Caco-2 (cell line): Measurements from ENCODE around the gene CCR9. TPM values are rescaled to one million over a fixed set of nuclear protein-coding genes. Genes with fewer than 3 reads are reported as not detected.
"Not testable (repeated sequence)": the region's sequence is repeated elsewhere in the genome, so short reads cannot be mapped to it uniquely, and the experiment has no call there.

Experiments
- BruUV-seq: library from RNA; stranded (reverse); fragments of 400-500 nt; replicated peaks from 2 replicates; lab custom pipeline; 2021; lab: Mats Ljungman, UMichigan
- CTCF ChIA-PET: fragments of 300-600 bp; sonication (Branson Sonifier 250); formaldehyde crosslinking; loops from one replicate; lab custom pipeline; 2022; ENCODE audit warnings: antibody characterized with exemption; lab: Charles Lee
- POLR2A ChIA-PET: fragments of 300-600 bp; sonication (Branson Sonifier 250); formaldehyde crosslinking; loops from one replicate; lab custom pipeline; 2022; ENCODE audit warnings: antibody characterized with exemption; lab: Charles Lee
- DNase-seq, 2 experiments: peaks; one replicate each; pipeline versions ENCODE4 v3.0.0 to v3.0.0-alpha.2; 2020 to 2022
- H3K27me3 ChIP-seq: replicated peaks from 2 replicates; pipeline ENCODE4 v1.6.0; 2011; ENCODE audit warnings: low read length; ENCODE audit not compliant: control insufficient read depth, insufficient read depth
- H3K36me3 ChIP-seq: 2 replicates; pipeline ENCODE4 v1.5.1; 2011; ENCODE audit warnings: low read length; ENCODE audit not compliant: control insufficient read depth, insufficient read depth
- H3K4me1 ChIP-seq: fragments of 250-450 bp; sonication (Bioruptor Pico); 2 replicates; pipeline ENCODE4 v1.5.1; 2020; ENCODE audit warnings: mild to moderate bottlenecking
- H3K4me3 ChIP-seq: 2 replicates; pipeline ENCODE4 v1.5.1; 2011; ENCODE audit warnings: low read depth, mild to moderate bottlenecking, control low read depth, low read length
- H3K9me3 ChIP-seq: fragments of 250-450 bp; sonication (Bioruptor Pico); 2 replicates; pipeline ENCODE4 v1.5.1; 2020; ENCODE audit warnings: mild to moderate bottlenecking, moderate library complexity
- H3K27ac Mint-ChIP-seq: one replicate; pipeline ENCODE4 v1.8.0; 2022; ENCODE audit warnings: mixed read lengths; ENCODE audit not compliant: unreplicated experiment
- H3K27me3 Mint-ChIP-seq: one replicate; pipeline ENCODE4 v1.8.0; 2022; ENCODE audit warnings: mixed read lengths; ENCODE audit not compliant: insufficient read depth, unreplicated experiment
- H3K36me3 Mint-ChIP-seq: one replicate; pipeline ENCODE4 v1.8.0; 2022; ENCODE audit warnings: mild to moderate bottlenecking, mixed read lengths; ENCODE audit not compliant: insufficient read depth, unreplicated experiment
- H3K4me1 Mint-ChIP-seq: one replicate; pipeline ENCODE4 v1.8.0; 2022; ENCODE audit warnings: low read depth, mixed read lengths; ENCODE audit not compliant: unreplicated experiment
- H3K4me3 Mint-ChIP-seq: one replicate; pipeline ENCODE4 v1.8.0; 2022; ENCODE audit warnings: mild to moderate bottlenecking, moderate library complexity, mixed read lengths; ENCODE audit not compliant: unreplicated experiment
- H3K9me3 Mint-ChIP-seq: one replicate; pipeline ENCODE4 v1.8.0; 2022; ENCODE audit warnings: mixed read lengths; ENCODE audit not compliant: unreplicated experiment
- CTCF ChIP-seq, 2 experiments: fragments of 200-600 bp in 1 of 2; IDR thresholded peaks; 1 replicate in 1 of 2; 2 replicates in 1 of 2; pipeline versions ENCODE4 v1.5.1 to v1.8.0; 2011 to 2022; ENCODE audit warnings: antibody characterized with exemption in 1 of 2, control low read depth in 1 of 2, inconsistent platforms in 1 of 2, low read depth in 1 of 2, low read length in 1 of 2, mild to moderate bottlenecking in 1 of 2, moderate library complexity in 1 of 2; ENCODE audit not compliant: insufficient read depth in 1 of 2, severe bottlenecking in 1 of 2, unreplicated experiment in 1 of 2
- intact Hi-C: fragments of 100-400 bp; cut with micrococcal nuclease; formaldehyde crosslinking; loops from one replicate; pipeline ENCODE4 v1.10.0; 2022; ENCODE audit not compliant: unreplicated experiment
- total RNA-seq: library from RNA; stranded (reverse); gene quantifications from 2 replicates; pipeline ENCODE4 v1.2.3, GENCODE V29; 2022

The CCR9 gene
- total RNA-seq, 1 experiment from 2014 or later, result not detected

GRCh38 chr3:45848392-45848791 lies 38.0 kb upstream of the CCR9 start:
- no peak overlapping the region for H3K4me3 Mint-ChIP-seq
- no peaks in the 10 kb centered on the region for H3K9me3 Mint-ChIP-seq
- H3K4me1 Mint-ChIP-seq, result no peaks in the 10 kb centered on the region
- no peak overlapping the region for H3K4me3 ChIP-seq
- DNase-seq, result no peak
- no peaks in the 10 kb centered on the region for H3K36me3 ChIP-seq
- no peaks in the 10 kb centered on the region for H3K4me1 ChIP-seq
- intact Hi-C loops, result no loop called here
- H3K27ac Mint-ChIP-seq, result no peak overlapping the region
- TF ChIP-seq CTCF (IDR thresholded peaks at IDR 0.05; ENCODE audit: insufficient read depth in 1 of 2, low read depth in 1 of 2, low read length in 1 of 2, severe bottlenecking in 1 of 2, unreplicated experiment in 1 of 2), result no peak
- no peaks in the 10 kb centered on the region for H3K36me3 Mint-ChIP-seq
- CTCF ChIA-PET, result no interaction called here
- no TSS peak for BruUV-seq
- POLR2A ChIA-PET, result no interaction called here
- H3K9me3 ChIP-seq, result no peaks in the 10 kb centered on the region
- no peaks in the 10 kb centered on the region for H3K27me3 ChIP-seq
- peaks cover 33% of the 10 kb centered on the region for H3K27me3 Mint-ChIP-seq

- Histone ChIP-seq H3K27me3 (no peaks in the 10 kb centered on the region), H3K36me3 (no peaks in the 10 kb centered on the region), H3K9me3 (0 out of 2 replicates have a peak, but pooled peaks cover 3% of the 10 kb centered on the region), H3K4me3 (no peak overlapping the region), H3K4me1 (no peaks in the 10 kb centered on the region)
- BruUV-seq, result no TSS peak
- peaks cover 17% of the 10 kb centered on the region for H3K9me3 Mint-ChIP-seq
- TF ChIP-seq CTCF (IDR thresholded peaks at IDR 0.05; ENCODE audit: insufficient read depth in 1 of 2, low read depth in 1 of 2, low read length in 1 of 2, severe bottlenecking in 1 of 2, unreplicated experiment in 1 of 2), result no peak
- POLR2A ChIA-PET, result no interaction called here
- peaks cover 18% of the 10 kb centered on the region for H3K27me3 Mint-ChIP-seq
- H3K27ac Mint-ChIP-seq, result no peak overlapping the region
- no peak for DNase-seq
- H3K4me1 Mint-ChIP-seq, result no peaks in the 10 kb centered on the region
- intact Hi-C loops, result no loop called here
- CTCF ChIA-PET, result no interaction called here
- H3K4me3 Mint-ChIP-seq, result no peak overlapping the region
- no peaks in the 10 kb centered on the region for H3K36me3 Mint-ChIP-seq
Observed at GRCh38 chr3:45852828-45853227, 33.5 kb upstream of the CCR9 start.

GRCh38 chr3:45856323-45856722 lies 30.0 kb upstream of the CCR9 start:
- H3K4me3 ChIP-seq, H3K4me1 ChIP-seq, CTCF ChIA-PET, BruUV-seq, H3K36me3 Mint-ChIP-seq, H3K27ac Mint-ChIP-seq, H3K27me3 ChIP-seq, H3K9me3 ChIP-seq, intact Hi-C loops, H3K36me3 ChIP-seq, H3K4me3 Mint-ChIP-seq, H3K27me3 Mint-ChIP-seq, POLR2A ChIA-PET, DNase-seq: not testable (repeated sequence)
- Mint-ChIP-seq H3K4me1 (peaks cover 15% of the 10 kb centered on the region), H3K9me3 (peaks cover 17% of the 10 kb centered on the region)

- H3K27me3 Mint-ChIP-seq, result not testable (repeated sequence)
Observed at GRCh38 chr3:45857024-45857423, 29.3 kb upstream of the CCR9 start.

More at GRCh38 chr3:45857024-45857423, 29.3 kb upstream of the CCR9 start:
- POLR2A ChIA-PET, intact Hi-C loops, H3K9me3 ChIP-seq, H3K27ac Mint-ChIP-seq, H3K4me3 ChIP-seq, BruUV-seq, H3K4me3 Mint-ChIP-seq, H3K36me3 ChIP-seq, CTCF ChIA-PET, DNase-seq, H3K27me3 ChIP-seq, H3K36me3 Mint-ChIP-seq: not testable (repeated sequence)
- H3K4me1 ChIP-seq, result peaks cover 15% of the 10 kb centered on the region
- peaks cover 16% of the 10 kb centered on the region for H3K4me1 Mint-ChIP-seq
- H3K9me3 Mint-ChIP-seq, result peaks cover 17% of the 10 kb centered on the region
